ENCODE measurements around the gene TBL1X. TPM values are rescaled to one million over a fixed set of nuclear protein-coding genes. Genes with fewer than 3 reads are reported as not detected.

The TBL1X gene
- total RNA-seq, 1 donor from 2014 or later, result 21.4 TPM

DNA sequence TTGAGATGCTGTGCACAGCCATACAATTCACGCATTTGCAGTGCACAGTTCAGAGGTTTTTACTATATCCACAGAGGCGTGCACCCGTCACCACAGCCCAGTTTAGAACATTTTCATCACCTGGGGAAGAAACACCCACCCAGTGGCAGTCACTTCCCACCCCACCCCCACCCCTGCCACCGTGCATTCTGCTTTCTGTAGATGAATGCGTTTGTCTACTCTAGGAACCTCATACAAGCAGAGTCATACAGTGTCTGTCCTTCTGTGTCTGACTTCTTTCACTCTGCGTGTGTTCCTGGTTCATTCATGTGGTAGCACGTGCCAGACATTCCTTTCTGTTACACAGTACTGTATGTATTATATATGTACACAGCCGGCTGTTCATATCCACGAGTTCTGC, 122.8 kb downstream of the TBL1X start:
- TF ChIP-seq, protein P1, sequence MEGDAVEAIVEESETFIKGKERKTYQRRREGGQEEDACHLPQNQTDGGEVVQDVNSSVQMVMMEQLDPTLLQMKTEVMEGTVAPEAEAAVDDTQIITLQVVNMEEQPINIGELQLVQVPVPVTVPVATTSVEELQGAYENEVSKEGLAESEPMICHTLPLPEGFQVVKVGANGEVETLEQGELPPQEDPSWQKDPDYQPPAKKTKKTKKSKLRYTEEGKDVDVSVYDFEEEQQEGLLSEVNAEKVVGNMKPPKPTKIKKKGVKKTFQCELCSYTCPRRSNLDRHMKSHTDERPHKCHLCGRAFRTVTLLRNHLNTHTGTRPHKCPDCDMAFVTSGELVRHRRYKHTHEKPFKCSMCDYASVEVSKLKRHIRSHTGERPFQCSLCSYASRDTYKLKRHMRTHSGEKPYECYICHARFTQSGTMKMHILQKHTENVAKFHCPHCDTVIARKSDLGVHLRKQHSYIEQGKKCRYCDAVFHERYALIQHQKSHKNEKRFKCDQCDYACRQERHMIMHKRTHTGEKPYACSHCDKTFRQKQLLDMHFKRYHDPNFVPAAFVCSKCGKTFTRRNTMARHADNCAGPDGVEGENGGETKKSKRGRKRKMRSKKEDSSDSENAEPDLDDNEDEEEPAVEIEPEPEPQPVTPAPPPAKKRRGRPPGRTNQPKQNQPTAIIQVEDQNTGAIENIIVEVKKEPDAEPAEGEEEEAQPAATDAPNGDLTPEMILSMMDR (IDR thresholded peaks at IDR 0.05), result no peak
- no peak for DNase-seq (ENCODE audit: low spot score)
- H3K36me3 Mint-ChIP-seq (ENCODE audit: low read depth), result peaks cover 4% of the 10 kb centered on the region
- H3K4me3 Mint-ChIP-seq (ENCODE audit: unreplicated experiment), result no peak overlapping the region
- H3K9me3 Mint-ChIP-seq (ENCODE audit: low read depth), result peaks cover 34% of the 10 kb centered on the region
- no peaks in the 10 kb centered on the region for H3K4me1 Mint-ChIP-seq (ENCODE audit: low read depth)
- no peak overlapping the region for H3K27ac Mint-ChIP-seq (ENCODE audit: unreplicated experiment)
- no peaks in the 10 kb centered on the region for H3K27me3 Mint-ChIP-seq (ENCODE audit: low read depth)

DNA sequence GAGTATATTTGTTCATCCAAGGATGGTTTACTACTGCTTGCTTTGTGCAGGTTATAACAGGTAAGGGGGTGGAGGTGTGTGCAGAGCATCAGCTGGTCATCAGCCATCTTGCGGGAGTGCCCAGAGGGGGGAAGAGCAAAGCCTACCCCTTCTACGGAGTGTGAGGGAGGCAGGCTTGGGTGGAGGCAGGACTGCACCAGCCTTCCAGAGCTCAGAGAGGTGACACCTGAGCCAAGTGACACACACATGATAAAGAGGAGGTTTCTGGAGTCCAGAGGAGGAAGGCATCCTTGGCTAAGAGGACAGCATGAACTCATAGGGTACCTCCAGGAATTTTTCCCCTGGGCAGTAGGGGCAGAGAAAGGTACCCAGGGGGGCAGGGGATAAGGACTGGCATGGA, 126.6 kb downstream of the TBL1X start:
- TF ChIP-seq, protein P1 (IDR thresholded peaks at IDR 0.05), result no peak
- Mint-ChIP-seq H3K4me1 (ENCODE audit: low read depth) (peaks cover 18% of the 10 kb centered on the region), H3K27ac (ENCODE audit: unreplicated experiment) (no peak overlapping the region), H3K4me3 (ENCODE audit: unreplicated experiment) (no peak overlapping the region), H3K36me3 (ENCODE audit: low read depth) (peaks cover 4% of the 10 kb centered on the region), H3K9me3 (ENCODE audit: low read depth) (peaks cover 20% of the 10 kb centered on the region), H3K27me3 (ENCODE audit: low read depth) (no peaks in the 10 kb centered on the region)
- no peak for DNase-seq (ENCODE audit: low spot score)

DNA sequence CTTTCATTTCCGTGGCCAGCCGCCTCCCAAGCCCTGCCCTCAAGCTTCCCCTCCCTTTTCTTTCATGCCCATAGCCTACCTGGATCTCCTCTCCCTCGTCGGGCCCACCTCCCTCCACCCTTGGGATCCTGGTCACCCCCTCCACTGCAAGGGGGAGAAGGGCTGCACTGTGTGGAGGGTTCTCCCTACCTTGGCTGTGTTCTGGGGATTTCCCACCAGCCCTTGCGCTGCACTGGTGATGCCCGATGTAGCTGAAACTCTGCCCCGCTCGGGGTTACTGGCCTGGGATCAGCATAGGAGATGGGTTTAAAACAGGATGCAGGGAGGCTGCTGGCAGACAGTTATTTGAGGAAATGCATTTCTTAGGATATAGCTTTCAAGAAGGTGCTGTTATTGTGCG, 128.9 kb downstream of the TBL1X start:
- Mint-ChIP-seq H3K9me3 (ENCODE audit: low read depth) (peaks cover 21% of the 10 kb centered on the region), H3K36me3 (ENCODE audit: low read depth) (peaks cover 4% of the 10 kb centered on the region), H3K4me3 (ENCODE audit: unreplicated experiment) (no peak overlapping the region), H3K4me1 (ENCODE audit: low read depth) (peaks cover 23% of the 10 kb centered on the region), H3K27me3 (ENCODE audit: low read depth) (no peaks in the 10 kb centered on the region), H3K27ac (ENCODE audit: unreplicated experiment) (no peak overlapping the region)
- TF ChIP-seq, protein P1 (IDR thresholded peaks at IDR 0.05), result no peak
- no peak for DNase-seq (ENCODE audit: low spot score)

DNA sequence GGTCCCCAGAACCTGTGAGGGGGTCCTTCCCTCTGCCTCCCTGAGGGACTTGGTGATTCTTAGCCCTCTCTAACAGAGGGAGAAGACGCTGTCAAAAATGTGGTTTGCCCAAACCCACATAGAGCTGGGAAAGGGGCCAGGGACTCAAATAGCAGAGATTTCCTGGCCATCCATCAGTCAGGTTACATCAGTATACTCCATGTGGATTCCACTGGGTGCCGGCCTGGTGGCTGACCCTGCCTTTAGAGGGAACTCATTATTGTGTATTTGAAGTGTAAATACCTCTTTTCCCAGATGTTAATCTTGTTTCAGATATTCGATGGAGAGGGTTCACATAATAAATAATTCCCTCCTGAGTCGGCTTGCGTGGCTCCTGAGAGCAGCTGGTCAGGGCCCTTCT, 130.3 kb downstream of the TBL1X start:
- no peak for DNase-seq (ENCODE audit: low spot score)
- Mint-ChIP-seq H3K9me3 (ENCODE audit: low read depth) (peaks cover 25% of the 10 kb centered on the region), H3K27ac (ENCODE audit: unreplicated experiment) (no peak overlapping the region), H3K4me3 (ENCODE audit: unreplicated experiment) (no peak overlapping the region), H3K4me1 (ENCODE audit: low read depth) (peaks cover 23% of the 10 kb centered on the region), H3K27me3 (ENCODE audit: low read depth) (no peaks in the 10 kb centered on the region), H3K36me3 (ENCODE audit: low read depth) (peaks cover 5% of the 10 kb centered on the region)
- TF ChIP-seq, protein P1 (IDR thresholded peaks at IDR 0.05), result no peak

DNA sequence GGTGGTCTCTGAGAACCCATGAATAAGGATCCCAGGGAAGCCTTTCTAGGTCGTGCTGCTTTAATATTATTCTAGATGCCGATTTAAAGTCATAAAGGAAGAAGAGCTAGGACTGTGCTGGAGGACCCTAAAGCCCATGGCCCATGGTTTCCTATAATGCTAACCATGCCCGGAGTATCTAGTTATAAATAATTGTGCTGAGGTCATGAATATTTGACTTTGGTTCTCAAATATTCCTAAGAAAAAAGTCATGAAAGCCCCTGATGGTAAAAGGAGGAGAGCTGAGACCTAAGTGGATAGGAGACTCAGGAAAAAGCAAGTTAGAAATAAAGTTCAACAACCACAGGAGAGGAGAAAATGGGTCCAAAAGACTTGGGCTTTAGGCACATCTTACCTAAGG, 132.0 kb downstream of the TBL1X start:
- Mint-ChIP-seq H3K4me1 (ENCODE audit: low read depth) (peaks cover 23% of the 10 kb centered on the region), H3K27ac (ENCODE audit: unreplicated experiment) (no peak overlapping the region), H3K27me3 (ENCODE audit: low read depth) (no peaks in the 10 kb centered on the region), H3K4me3 (ENCODE audit: unreplicated experiment) (no peak overlapping the region), H3K36me3 (ENCODE audit: low read depth) (peaks cover 5% of the 10 kb centered on the region), H3K9me3 (ENCODE audit: low read depth) (peaks cover 26% of the 10 kb centered on the region)
- TF ChIP-seq, protein P1 (IDR thresholded peaks at IDR 0.05), result no peak
- no peak for DNase-seq (ENCODE audit: low spot score)

All from chondrocyte (in vitro differentiated cells).